WERI-Rb-1 (cell line): ENCODE results near the gene UCHL5.

Experiments
- DNase-seq: peaks from one replicate; pipeline ENCODE4 v3.0.0-alpha.2; 2020
- H3K27ac ChIP-seq: fragments of 250-450 bp; sonication (Bioruptor Pico); 2 replicates; pipeline ENCODE4 v1.5.1; 2020; ENCODE audit warnings: mild to moderate bottlenecking, moderate library complexity
- H3K27me3 ChIP-seq: fragments of 250-450 bp; sonication (Bioruptor Pico); 2 replicates; pipeline ENCODE4 v1.5.1; 2021; ENCODE audit warnings: mild to moderate bottlenecking, low read depth, moderate library complexity; ENCODE audit not compliant: insufficient read depth, severe bottlenecking
- H3K36me3 ChIP-seq: fragments of 250-450 bp; sonication (Bioruptor Pico); 2 replicates; pipeline ENCODE4 v1.5.1; 2020; ENCODE audit warnings: mild to moderate bottlenecking, moderate library complexity
- H3K4me3 ChIP-seq: 2 replicates; pipeline ENCODE4 v1.5.1; 2011; ENCODE audit warnings: low read depth, mild to moderate bottlenecking, control low read depth, low read length
- H3K9me3 ChIP-seq: fragments of 250-450 bp; sonication (Bioruptor Pico); 2 replicates; pipeline ENCODE4 v1.5.1; 2021; ENCODE audit warnings: mild to moderate bottlenecking, moderate library complexity; ENCODE audit not compliant: severe bottlenecking
- CTCF ChIP-seq: IDR thresholded peaks from 2 replicates; pipeline ENCODE4 v1.5.1; 2011; ENCODE audit warnings: low read depth, mild to moderate bottlenecking, control low read depth, inconsistent platforms, low read length

UCHL5 gene

GRCh38 chr1:193059282-193060114 is at the start of gene UCHL5, which contains the start of gene RO60:
TSS of gene UCHL5 (minus strand) at chr1:193059360. CDS start at chr1:193059260, 100 bp downstream.
TSS of gene RO60 (plus strand) at chr1:193059612. CDS start at chr1:193069055, 9,443 bp downstream.
- Histone ChIP-seq H3K27ac (peak within 1 kb of the TSS; percentile 96), H3K9me3 (no peaks in the 10 kb centered on the region), H3K36me3 (peaks cover 4% of the 10 kb centered on the region), H3K27me3 (no peaks in the 10 kb centered on the region), H3K4me3 (peak within 1 kb of the TSS; percentile 76)
- no peak for TF ChIP-seq CTCF
- peak; percentile 99 for DNase-seq

- H3K4me3 ChIP-seq, result no peak overlapping the region
- H3K27me3 ChIP-seq, result no peaks in the 10 kb centered on the region
- no peak for TF ChIP-seq CTCF
- DNase-seq, result no peak
- no peaks in the 10 kb centered on the region for H3K36me3 ChIP-seq
- no peak overlapping the region for H3K27ac ChIP-seq
- H3K9me3 ChIP-seq, result no peaks in the 10 kb centered on the region
Observed at GRCh38 chr1:193108471-193108870, 49.3 kb upstream of the UCHL5 start.

GRCh38 chr1:193105821-193106177 is 46.6 kb upstream of the UCHL5 start:
- H3K4me3 ChIP-seq, result peak overlapping the region; percentile 92
- no peaks in the 10 kb centered on the region for H3K9me3 ChIP-seq
- TF ChIP-seq CTCF, result no peak
- H3K36me3 ChIP-seq, result no peaks in the 10 kb centered on the region
- no peaks in the 10 kb centered on the region for H3K27me3 ChIP-seq
- no peak for DNase-seq
- peak overlapping the region; percentile 82 for H3K27ac ChIP-seq

- Histone ChIP-seq H3K36me3 (peaks cover 3% of the 10 kb centered on the region; the same call in 1 of the 2 replicates), H3K27me3 (no peaks in the 10 kb centered on the region), H3K4me3 (peak within 1 kb of the TSS; percentile 92), H3K9me3 (no peaks in the 10 kb centered on the region), H3K27ac (peak within 1 kb of the TSS; percentile 82)
- peak; percentile 92 for DNase-seq
- no peak for TF ChIP-seq CTCF
Observed at GRCh38 chr1:193104907-193105820, 46.0 kb upstream of the UCHL5 start, which contains the start of gene GLRX2. TSS of gene GLRX2 (minus strand) at chr1:193105414. CDS start at chr1:193105382, 32 bp downstream.

- peak overlapping the region; percentile 82 for H3K27ac ChIP-seq
- H3K4me3 ChIP-seq, result peak overlapping the region; percentile 92
- H3K27me3 ChIP-seq, result no peaks in the 10 kb centered on the region
- DNase-seq, result peak; percentile 62
- TF ChIP-seq CTCF, result 0 out of 2 replicates have a peak, but pooled peaks have one; percentile 8
- peaks cover 5% of the 10 kb centered on the region for H3K36me3 ChIP-seq
- no peaks in the 10 kb centered on the region for H3K9me3 ChIP-seq
Observed at GRCh38 chr1:193104502-193104906, 45.3 kb upstream of the UCHL5 start.
